Astrocyte of the cerebellum (primary cell): ENCODE results near the gene AGO4.
"Not testable (repeated sequence)": the region's sequence is repeated elsewhere in the genome, so short reads cannot be mapped to it uniquely, and the experiment has no call there.

ENCODE experiments used
- DNase-seq: peaks from one replicate; pipeline ENCODE4 v3.0.0-alpha.2; 2011; ENCODE audit warnings: low read depth
- H3K4me3 ChIP-seq: 2 replicates; pipeline ENCODE4 v1.5.1; 2011; ENCODE audit warnings: mild to moderate bottlenecking, low read depth, low read length, moderate library complexity
- in situ Hi-C: cut with HindIII; loops from 2 replicates; pipeline ENCODE4 v1.10.0; 2017; ENCODE audit warnings: low sequenced_read_pairs
- TF ChIP-seq, protein P1 (sequence below): IDR thresholded peaks from 2 replicates; pipeline ENCODE4 v1.5.1; 2012; ENCODE audit warnings: low read length, low read depth, moderate library complexity, mild to moderate bottlenecking; ENCODE audit errors: missing control alignments

The AGO4 gene

GRCh38 chr1:35885961-35886558 is 78.2 kb downstream of the AGO4 start:
- TF ChIP-seq, protein P1, sequence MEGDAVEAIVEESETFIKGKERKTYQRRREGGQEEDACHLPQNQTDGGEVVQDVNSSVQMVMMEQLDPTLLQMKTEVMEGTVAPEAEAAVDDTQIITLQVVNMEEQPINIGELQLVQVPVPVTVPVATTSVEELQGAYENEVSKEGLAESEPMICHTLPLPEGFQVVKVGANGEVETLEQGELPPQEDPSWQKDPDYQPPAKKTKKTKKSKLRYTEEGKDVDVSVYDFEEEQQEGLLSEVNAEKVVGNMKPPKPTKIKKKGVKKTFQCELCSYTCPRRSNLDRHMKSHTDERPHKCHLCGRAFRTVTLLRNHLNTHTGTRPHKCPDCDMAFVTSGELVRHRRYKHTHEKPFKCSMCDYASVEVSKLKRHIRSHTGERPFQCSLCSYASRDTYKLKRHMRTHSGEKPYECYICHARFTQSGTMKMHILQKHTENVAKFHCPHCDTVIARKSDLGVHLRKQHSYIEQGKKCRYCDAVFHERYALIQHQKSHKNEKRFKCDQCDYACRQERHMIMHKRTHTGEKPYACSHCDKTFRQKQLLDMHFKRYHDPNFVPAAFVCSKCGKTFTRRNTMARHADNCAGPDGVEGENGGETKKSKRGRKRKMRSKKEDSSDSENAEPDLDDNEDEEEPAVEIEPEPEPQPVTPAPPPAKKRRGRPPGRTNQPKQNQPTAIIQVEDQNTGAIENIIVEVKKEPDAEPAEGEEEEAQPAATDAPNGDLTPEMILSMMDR, result no peak
- H3K4me3 ChIP-seq, result no peak overlapping the region
- no peak for DNase-seq
- in situ Hi-C loops, result no loop called here

GRCh38 chr1:35886577-35887431 is 79.0 kb downstream of the AGO4 start:
- DNase-seq, result no peak
- H3K4me3 ChIP-seq, result no peak overlapping the region
- TF ChIP-seq, protein P1, result no peak
- in situ Hi-C loops, result no loop called here

DNA sequence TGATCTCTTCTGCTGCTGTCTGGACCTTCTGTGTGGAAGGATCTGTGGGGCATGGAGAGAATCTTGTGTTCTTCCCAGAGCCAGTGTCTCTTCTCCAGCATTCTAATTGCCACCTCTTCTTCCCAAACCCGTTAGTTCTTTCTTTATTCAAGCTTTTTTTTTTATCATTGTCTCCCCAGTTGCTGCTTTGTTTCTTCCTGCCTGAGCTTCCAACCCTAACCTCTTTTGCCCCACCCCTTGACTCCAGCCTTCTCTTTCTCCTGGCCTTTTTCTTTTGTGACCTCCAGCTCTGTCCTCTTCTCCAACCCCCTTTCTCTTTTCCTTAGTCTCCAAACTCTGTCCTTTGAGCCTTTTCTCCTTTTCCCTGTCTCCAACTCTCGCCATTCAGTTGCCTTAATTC is 79.7 kb downstream of the AGO4 start:
- no peak overlapping the region for H3K4me3 ChIP-seq
- TF ChIP-seq, protein P1, result no peak
- in situ Hi-C loops, result no loop called here
- DNase-seq, result no peak

DNA sequence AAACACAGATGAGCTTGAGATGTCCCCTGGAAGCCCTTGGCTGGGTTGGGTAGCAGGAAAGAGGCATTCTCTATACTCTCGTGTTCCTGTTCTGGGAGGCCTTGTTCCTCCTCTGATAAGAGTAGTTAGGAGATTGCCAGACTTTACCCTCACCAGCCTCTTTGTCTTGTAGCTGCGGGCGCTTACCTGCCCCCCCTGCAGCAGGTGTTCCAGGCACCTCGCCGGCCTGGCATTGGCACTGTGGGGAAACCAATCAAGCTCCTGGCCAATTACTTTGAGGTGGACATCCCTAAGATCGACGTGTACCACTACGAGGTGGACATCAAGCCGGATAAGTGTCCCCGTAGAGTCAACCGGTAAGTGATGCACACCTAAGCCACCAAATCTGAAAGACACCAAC is 80.4 kb downstream of the AGO4 start:
- H3K4me3 ChIP-seq, result no peak overlapping the region
- in situ Hi-C loops, result no loop called here
- DNase-seq, result no peak
- TF ChIP-seq, protein P1, result no peak

GRCh38 chr1:35888981-35889380 is 81.2 kb downstream of the AGO4 start:
- in situ Hi-C loops, H3K4me3 ChIP-seq, DNase-seq: not testable (repeated sequence)

- no peak for DNase-seq
- H3K4me3 ChIP-seq, result no peak overlapping the region
- in situ Hi-C loops, result no loop called here
- TF ChIP-seq, protein P1, result no peak
These were observed 85.4 kb downstream of the AGO4 start for GRCh38 chr1:35893051-35893879.
